ENCODE data around the gene RASAL2. TPM values are rescaled to one million over a fixed set of nuclear protein-coding genes. Genes with fewer than 3 reads are reported as not detected.
"Not testable (repeated sequence)": the region's sequence is repeated elsewhere in the genome, so short reads cannot be mapped to it uniquely, and the experiment has no call there.

RASAL2 gene
- total RNA-seq, 5 donors from 2014 or later (not counting 1 experiment from before 2014, with no cell fraction given), result 0.05 to 0.19 (median 0.11) TPM; not detected in 1

- no peak overlapping the region for H3K4me3 Mint-ChIP-seq
- DNase-seq, result no peak
- Histone ChIP-seq H3K27me3 (replicated peaks in 1 of 2; ENCODE audit: control insufficient read depth in 2 of 2, extremely low read depth in 1 of 2, insufficient read depth in 2 of 2, low read length in 1 of 2) (no peaks in the 10 kb centered on the region), H3K4me1 (ENCODE audit: control insufficient read depth in 1 of 2, extremely low read depth in 1 of 2, insufficient read depth in 2 of 2, low read length in 2 of 2) (no peaks in the 10 kb centered on the region), H3K4me3 (ENCODE audit: control insufficient read depth in 1 of 2, extremely low read depth in 1 of 2, low read length in 1 of 2) (no peak overlapping the region), H3K36me3 (ENCODE audit: control insufficient read depth in 2 of 2, extremely low read depth in 1 of 2, insufficient read depth in 1 of 2, low read length in 1 of 2) (no peaks in the 10 kb centered on the region), H3K9me3 (no peaks in the 10 kb centered on the region), H3K27ac (ENCODE audit: low read length) (no peak overlapping the region)
- POLR2A ChIA-PET, result interaction anchor here in 1 of 2 donors (0.8 kb wide), 1 partner anchor 1235 kb away, joined by 8 read pairs; no protein-coding TSS in a partner anchor
- H3K27ac Mint-ChIP-seq, result no peak overlapping the region
- no peaks in the 10 kb centered on the region for H3K4me1 Mint-ChIP-seq
- CTCF ChIA-PET, result interaction anchor here (0.6 to 1.0 kb wide), 7 partner anchors 8 to 695 kb away, joined by 3 to 8 read pairs (median 5); no protein-coding TSS in a partner anchor
- H3K9me3 Mint-ChIP-seq, result peaks cover 0 to 2% (median 0%) of the 10 kb centered on the region in 3 donors
- no peaks in the 10 kb centered on the region for H3K36me3 Mint-ChIP-seq
- ATAC-seq (replicated peaks in 1 of 4), result no peak
- H3K27me3 Mint-ChIP-seq, result peaks cover 3 to 24% of the 10 kb centered on the region in 2 donors
Measured at GRCh38 chr1:178308438-178308837, 214.5 kb downstream of the RASAL2 start.

GRCh38 chr1:178310685-178311105 lies 216.8 kb downstream of the RASAL2 start:
- DNase-seq (peak in 2 of 35 experiments; percentile 3 to 33), ATAC-seq (replicated peaks in 1 of 4) (peak in 1 of 4 experiments; percentile 29)
- Mint-ChIP-seq H3K36me3 (no peaks in the 10 kb centered on the region), H3K9me3 (peaks cover 0 to under 1% (median 0%) of the 10 kb centered on the region in 3 donors), H3K27ac (no peak overlapping the region), H3K4me1 (no peaks in the 10 kb centered on the region), H3K4me3 (no peak overlapping the region), H3K27me3 (peaks cover 3 to 16% of the 10 kb centered on the region in 2 donors)
- no peaks in the 10 kb centered on the region for H3K36me3 ChIP-seq (ENCODE audit: control insufficient read depth in 2 of 2, extremely low read depth in 1 of 2, insufficient read depth in 1 of 2, low read length in 1 of 2)
- no peaks in the 10 kb centered on the region for H3K27me3 ChIP-seq (replicated peaks in 1 of 2; ENCODE audit: control insufficient read depth in 2 of 2, extremely low read depth in 1 of 2, insufficient read depth in 2 of 2, low read length in 1 of 2)
- H3K27ac ChIP-seq (ENCODE audit: low read length), result no peak overlapping the region
- POLR2A ChIA-PET, result no interaction called here
- H3K4me1 ChIP-seq (ENCODE audit: control insufficient read depth in 1 of 2, extremely low read depth in 1 of 2, insufficient read depth in 2 of 2, low read length in 2 of 2), result no peaks in the 10 kb centered on the region
- no CpG with 5 or more reads among the region's 1 CpG for WGBS (ENCODE audit: insufficient coverage)
- CTCF ChIA-PET, result interaction anchor here (0.6 to 2.0 kb wide), 5 partner anchors 11 to 693 kb away, joined by 3 to 9 read pairs (median 3); no protein-coding TSS in a partner anchor
- no peak overlapping the region for H3K4me3 ChIP-seq (ENCODE audit: control insufficient read depth in 1 of 2, extremely low read depth in 1 of 2, low read length in 1 of 2)
- no peaks in the 10 kb centered on the region for H3K9me3 ChIP-seq

GRCh38 chr1:178311164-178311563 lies 217.3 kb downstream of the RASAL2 start:
- CTCF ChIA-PET, result interaction anchor here (0.5 to 2.0 kb wide), 10 partner anchors 8 to 1986 kb away, joined by 3 to 9 read pairs (median 3); no protein-coding TSS in a partner anchor
- no peak overlapping the region for H3K4me3 Mint-ChIP-seq

GRCh38 chr1:178320280-178320982 lies 226.5 kb downstream of the RASAL2 start:
- H3K27me3 ChIP-seq (replicated peaks in 1 of 2; ENCODE audit: control insufficient read depth in 2 of 2, extremely low read depth in 1 of 2, insufficient read depth in 2 of 2, low read length in 1 of 2); H3K4me1 ChIP-seq (ENCODE audit: control insufficient read depth in 1 of 2, extremely low read depth in 1 of 2, insufficient read depth in 2 of 2, low read length in 2 of 2); H3K36me3 Mint-ChIP-seq; ATAC-seq (replicated peaks in 1 of 4); H3K4me3 Mint-ChIP-seq; DNase-seq; H3K36me3 ChIP-seq (ENCODE audit: control insufficient read depth in 2 of 2, extremely low read depth in 1 of 2, insufficient read depth in 1 of 2, low read length in 1 of 2); H3K27ac Mint-ChIP-seq; H3K9me3 ChIP-seq; H3K4me1 Mint-ChIP-seq; H3K27ac ChIP-seq (ENCODE audit: low read length); H3K9me3 Mint-ChIP-seq; H3K4me3 ChIP-seq (ENCODE audit: control insufficient read depth in 1 of 2, extremely low read depth in 1 of 2, low read length in 1 of 2); POLR2A ChIA-PET; H3K27me3 Mint-ChIP-seq: not testable (repeated sequence)
- WGBS (ENCODE audit: insufficient coverage), result 83% methylated on average over 1 of the region's 30 CpGs
- CTCF ChIA-PET, result interaction anchor here in 1 of 2 donors (1.1 kb wide), 1 partner anchor 20 kb away, joined by 3 read pairs; no protein-coding TSS in a partner anchor

More at GRCh38 chr1:178311164-178311563, 217.3 kb downstream of the RASAL2 start:
- Histone ChIP-seq H3K9me3 (no peaks in the 10 kb centered on the region), H3K27me3 (replicated peaks in 1 of 2; ENCODE audit: control insufficient read depth in 2 of 2, extremely low read depth in 1 of 2, insufficient read depth in 2 of 2, low read length in 1 of 2) (no peaks in the 10 kb centered on the region), H3K27ac (ENCODE audit: low read length) (no peak overlapping the region), H3K4me3 (ENCODE audit: control insufficient read depth in 1 of 2, extremely low read depth in 1 of 2, low read length in 1 of 2) (no peak overlapping the region), H3K4me1 (ENCODE audit: control insufficient read depth in 1 of 2, extremely low read depth in 1 of 2, insufficient read depth in 2 of 2, low read length in 2 of 2) (no peaks in the 10 kb centered on the region), H3K36me3 (ENCODE audit: control insufficient read depth in 2 of 2, extremely low read depth in 1 of 2, insufficient read depth in 1 of 2, low read length in 1 of 2) (no peaks in the 10 kb centered on the region)
- Mint-ChIP-seq H3K27ac (no peak overlapping the region), H3K9me3 (no peaks in the 10 kb centered on the region), H3K27me3 (peaks cover 3 to 13% of the 10 kb centered on the region in 2 donors), H3K4me1 (no peaks in the 10 kb centered on the region), H3K36me3 (no peaks in the 10 kb centered on the region)
- no peak for ATAC-seq (replicated peaks in 1 of 4)
- POLR2A ChIA-PET, result no interaction called here
- WGBS (ENCODE audit: insufficient coverage), result no CpG with 5 or more reads among the region's 1 CpG
- no peak for DNase-seq

GRCh38 chr1:178323067-178323466 lies 229.2 kb downstream of the RASAL2 start:
- no CpG with 5 or more reads among the region's 1 CpG for WGBS (ENCODE audit: insufficient coverage)
- Histone ChIP-seq H3K36me3 (ENCODE audit: control insufficient read depth in 2 of 2, extremely low read depth in 1 of 2, insufficient read depth in 1 of 2, low read length in 1 of 2) (no peaks in the 10 kb centered on the region), H3K27me3 (replicated peaks in 1 of 2; ENCODE audit: control insufficient read depth in 2 of 2, extremely low read depth in 1 of 2, insufficient read depth in 2 of 2, low read length in 1 of 2) (no peaks in the 10 kb centered on the region), H3K9me3 (no peaks in the 10 kb centered on the region), H3K4me3 (ENCODE audit: control insufficient read depth in 1 of 2, extremely low read depth in 1 of 2, low read length in 1 of 2) (no peak overlapping the region), H3K27ac (ENCODE audit: low read length) (no peak overlapping the region), H3K4me1 (ENCODE audit: control insufficient read depth in 1 of 2, extremely low read depth in 1 of 2, insufficient read depth in 2 of 2, low read length in 2 of 2) (no peaks in the 10 kb centered on the region)
- no peaks in the 10 kb centered on the region for H3K36me3 Mint-ChIP-seq
- ChIA-PET CTCF (no interaction called here), POLR2A (no interaction called here)
- ATAC-seq (replicated peaks in 1 of 4) (no peak), DNase-seq (no peak)
- peaks cover 7 to 9% of the 10 kb centered on the region in 2 donors for H3K27me3 Mint-ChIP-seq
- H3K4me1 Mint-ChIP-seq, result no peaks in the 10 kb centered on the region
- H3K4me3 Mint-ChIP-seq, result no peak overlapping the region
- no peak overlapping the region for H3K27ac Mint-ChIP-seq
- no peaks in the 10 kb centered on the region for H3K9me3 Mint-ChIP-seq

GRCh38 chr1:178324003-178324402 lies 230.1 kb downstream of the RASAL2 start:
- H3K4me1 ChIP-seq (ENCODE audit: control insufficient read depth in 1 of 2, extremely low read depth in 1 of 2, insufficient read depth in 2 of 2, low read length in 2 of 2), result no peaks in the 10 kb centered on the region
- H3K27me3 Mint-ChIP-seq, result peaks cover 7 to 9% of the 10 kb centered on the region in 2 donors

More at GRCh38 chr1:178324003-178324402, 230.1 kb downstream of the RASAL2 start:
- WGBS (ENCODE audit: insufficient coverage), result no CpG with 5 or more reads among the region's 1 CpG
- Histone ChIP-seq H3K27ac (ENCODE audit: low read length) (no peak overlapping the region), H3K4me3 (ENCODE audit: control insufficient read depth in 1 of 2, extremely low read depth in 1 of 2, low read length in 1 of 2) (no peak overlapping the region), H3K36me3 (ENCODE audit: control insufficient read depth in 2 of 2, extremely low read depth in 1 of 2, insufficient read depth in 1 of 2, low read length in 1 of 2) (no peaks in the 10 kb centered on the region), H3K27me3 (replicated peaks in 1 of 2; ENCODE audit: control insufficient read depth in 2 of 2, extremely low read depth in 1 of 2, insufficient read depth in 2 of 2, low read length in 1 of 2) (no peaks in the 10 kb centered on the region), H3K9me3 (no peaks in the 10 kb centered on the region)
- ATAC-seq (replicated peaks in 1 of 4) (no peak), DNase-seq (no peak)
- POLR2A ChIA-PET, result interaction anchor here in 1 of 2 donors (0.6 kb wide), 1 partner anchor 33 kb away, joined by 8 read pairs; no protein-coding TSS in a partner anchor
- no peak overlapping the region for H3K27ac Mint-ChIP-seq
- H3K9me3 Mint-ChIP-seq, result no peaks in the 10 kb centered on the region
- H3K4me3 Mint-ChIP-seq, result no peak overlapping the region
- no peaks in the 10 kb centered on the region for H3K4me1 Mint-ChIP-seq
- CTCF ChIA-PET, result interaction anchor here in 1 of 2 donors (0.6 kb wide), 1 partner anchor 16 kb away, joined by 5 read pairs; no protein-coding TSS in a partner anchor
- H3K36me3 Mint-ChIP-seq, result no peaks in the 10 kb centered on the region

Data from T-cell (primary cell).